Stomach (tissue), 9 donors: ENCODE measurements around the gene ARL16. TPM values are rescaled to one million over a fixed set of nuclear protein-coding genes. Genes with fewer than 3 reads are reported as not detected.

Experiments
- DNase-seq, 2 donors: peaks; one replicate each; pipeline versions ENCODE4 v3.0.0 to v3.0.0-alpha.2; 2013 to 2019
- H3K27ac ChIP-seq, 5 donors: fragments of 200-600 bp in 4 of 5; sonication (generic) in 4 of 5; one replicate each; pipeline ENCODE4 v1.5.1; 2013 to 2019; ENCODE audit warnings: mild to moderate bottlenecking in 1 of 5, moderate library complexity in 1 of 5
- H3K27me3 ChIP-seq, 3 donors: fragments of 200-600 bp; sonication (generic); one replicate each; pipeline ENCODE4 v1.5.1; 2017 to 2019; ENCODE audit warnings: mixed run types in 1 of 3
- H3K36me3 ChIP-seq, 4 donors: fragments of 200-600 bp; sonication (generic); 1 replicate in 3 of 4; 2 replicates in 1 of 4; pipeline ENCODE4 v1.5.1; 2016 to 2019
- H3K4me1 ChIP-seq, 4 donors: fragments of 200-600 bp; sonication (generic); one replicate each; pipeline ENCODE4 v1.5.1; 2016 to 2019
- H3K4me3 ChIP-seq, 4 donors: fragments of 200-600 bp; sonication (generic) in 3 of 4; one replicate each; pipeline ENCODE4 v1.5.1; 2016 to 2019; ENCODE audit warnings: mild to moderate bottlenecking in 1 of 4
- H3K9me3 ChIP-seq, 4 donors: fragments of 200-600 bp; sonication (generic); one replicate each; pipeline ENCODE4 v1.5.1; 2016 to 2019
- EP300 ChIP-seq: sonication (generic); formaldehyde crosslinking; IDR thresholded peaks from one replicate; pipeline ENCODE4 v1.6.1; 2017; ENCODE audit warnings: antibody characterized with exemption
- POLR2A ChIP-seq, 4 donors: fragments of 450-650 bp; IDR thresholded peaks; one replicate each; pipeline ENCODE4 v1.6.1; 2016; ENCODE audit warnings: antibody characterized with exemption in 4 of 4, control low read depth in 2 of 4, mild to moderate bottlenecking in 1 of 4, moderate library complexity in 1 of 4
- POLR2AphosphoS5 ChIP-seq, 3 donors: sonication (generic); formaldehyde crosslinking; IDR thresholded peaks; one replicate each; pipeline ENCODE4 v1.6.1; 2016; ENCODE audit warnings: antibody characterized with exemption in 3 of 3
- WGBS, 5 donors: extraction: QIAGEN DNeasy Blood & Tissue Kit in 3 of 5; methylation state at CpG; one replicate each; pipeline versions ENCODE4 v1.1.5 to v1.1.7; 2013 to 2018; 5-methylcytosine and 5-hydroxymethylcytosine counted together
- intact Hi-C: fragments of 100-400 bp; cut with DNase I; formaldehyde crosslinking; loops from one replicate; pipeline ENCODE4 v1.15.1; 2023; ENCODE audit warnings: low total_unique reads
- polyA plus RNA-seq, 3 donors: library from polyadenylated mRNA; stranded (reverse); fragments of 200-250 nt; gene quantifications; one replicate each; pipeline ENCODE4 v1.2.3, GENCODE V29; 2013
- total RNA-seq, 5 donors: library from RNA; depleted of rRNA; stranded (reverse); fragments of >200 nt; gene quantifications; one replicate each; pipeline versions ENCODE4 v1.1.0 to v1.2.3, GENCODE V29; 2014 to 2016
- TF ChIP-seq, protein P1 (sequence below), 7 experiments: fragments of 450-650 bp in 4 of 7; fragments of 200-600 bp in 3 of 7; sonication (generic) in 3 of 7; IDR thresholded peaks; one replicate each; pipeline ENCODE4 v1.5.1; 2016 to 2019; ENCODE audit warnings: antibody characterized with exemption in 7 of 7, control low read depth in 2 of 7, mild to moderate bottlenecking in 1 of 7
- donor health status: healthy with polysubstance abuse.
- donor health status: Bipolar disorder and iron deficiency.
- donor health status: healthy.

ARL16 gene
- total and polyA plus RNA-seq, 8 donors: 8.1 to 109 (median 39.8) TPM

- H3K27me3 ChIP-seq: no peaks in the 10 kb centered on the region
- no peaks in the 10 kb centered on the region for H3K9me3 ChIP-seq
- WGBS, 5 donors: 0 to 1% (median 0%) methylated on average over 4 to 16 of the region's 16 CpGs
- TF ChIP-seq POLR2AphosphoS5 (IDR thresholded peaks at IDR 0.05) (no peak), EP300 (no peak), POLR2A (IDR thresholded peaks at IDR 0.05) (no peak)
- TF ChIP-seq, protein P1, sequence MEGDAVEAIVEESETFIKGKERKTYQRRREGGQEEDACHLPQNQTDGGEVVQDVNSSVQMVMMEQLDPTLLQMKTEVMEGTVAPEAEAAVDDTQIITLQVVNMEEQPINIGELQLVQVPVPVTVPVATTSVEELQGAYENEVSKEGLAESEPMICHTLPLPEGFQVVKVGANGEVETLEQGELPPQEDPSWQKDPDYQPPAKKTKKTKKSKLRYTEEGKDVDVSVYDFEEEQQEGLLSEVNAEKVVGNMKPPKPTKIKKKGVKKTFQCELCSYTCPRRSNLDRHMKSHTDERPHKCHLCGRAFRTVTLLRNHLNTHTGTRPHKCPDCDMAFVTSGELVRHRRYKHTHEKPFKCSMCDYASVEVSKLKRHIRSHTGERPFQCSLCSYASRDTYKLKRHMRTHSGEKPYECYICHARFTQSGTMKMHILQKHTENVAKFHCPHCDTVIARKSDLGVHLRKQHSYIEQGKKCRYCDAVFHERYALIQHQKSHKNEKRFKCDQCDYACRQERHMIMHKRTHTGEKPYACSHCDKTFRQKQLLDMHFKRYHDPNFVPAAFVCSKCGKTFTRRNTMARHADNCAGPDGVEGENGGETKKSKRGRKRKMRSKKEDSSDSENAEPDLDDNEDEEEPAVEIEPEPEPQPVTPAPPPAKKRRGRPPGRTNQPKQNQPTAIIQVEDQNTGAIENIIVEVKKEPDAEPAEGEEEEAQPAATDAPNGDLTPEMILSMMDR (IDR thresholded peaks at IDR 0.05): no peak
- DNase-seq: no peak
- H3K27ac ChIP-seq: peak overlapping the region; percentile 91 to 97 (median 91)
- H3K4me1 ChIP-seq: peaks cover 20 to 49% (median 36%) of the 10 kb centered on the region in 4 donors
- peaks cover 8 to 44% (median 39%) of the 10 kb centered on the region in 4 donors for H3K36me3 ChIP-seq
- peak overlapping the region; percentile 82 to 99 (median 91) for H3K4me3 ChIP-seq
- intact Hi-C loops: no loop called here
These were observed 17.6 kb downstream of the ARL16 start for GRCh38 chr17:81666092-81666341.

- Histone ChIP-seq H3K4me1 (peaks cover 20 to 49% (median 39%) of the 10 kb centered on the region in 4 donors), H3K36me3 (peaks cover 5 to 38% (median 33%) of the 10 kb centered on the region in 4 donors), H3K27me3 (no peaks in the 10 kb centered on the region), H3K27ac (peak overlapping the region; percentile 91 to 97 (median 91)), H3K4me3 (peak overlapping the region; percentile 82 to 99 (median 91)), H3K9me3 (no peaks in the 10 kb centered on the region)
- peak in 1 of 2 donors; percentile 60 for DNase-seq
- WGBS, 5 donors: 47 to 64% (median 59%) methylated on average over 20 to 30 of the region's 30 CpGs
- TF ChIP-seq, protein P1 (IDR thresholded peaks at IDR 0.05): no peak
- no peak for TF ChIP-seq POLR2AphosphoS5 (IDR thresholded peaks at IDR 0.05)
- intact Hi-C loops: no loop called here
These were observed 18.1 kb downstream of the ARL16 start for GRCh38 chr17:81665205-81666091.

DNA sequence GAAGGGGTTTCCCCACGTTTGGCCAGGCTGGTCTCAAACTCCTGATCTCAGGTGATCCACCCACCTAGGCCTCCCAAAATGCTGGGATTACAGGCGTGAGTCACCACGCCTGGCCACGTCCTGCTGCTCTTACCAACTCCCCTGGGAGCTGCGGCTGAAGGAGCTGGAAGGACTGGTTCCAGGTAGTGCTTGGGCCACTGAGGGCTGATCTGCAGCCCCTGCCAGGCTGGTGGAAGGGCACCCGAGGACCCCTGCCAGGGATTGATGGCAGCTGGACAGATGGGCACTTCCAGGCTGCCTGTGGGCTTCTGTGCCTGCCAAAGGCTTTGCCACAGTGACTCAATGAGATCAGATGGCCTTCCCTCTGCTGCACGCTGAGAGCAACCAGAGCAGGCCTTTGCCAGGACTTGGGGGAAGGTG, 19.5 kb downstream of the ARL16 start:
- intact Hi-C loops: no loop called here
- Histone ChIP-seq H3K4me3 (no peak overlapping the region), H3K36me3 (peaks cover 0 to 24% (median 20%) of the 10 kb centered on the region in 4 donors), H3K27me3 (no peaks in the 10 kb centered on the region), H3K27ac (peak overlapping the region in 1 of 5 donors; percentile 25), H3K4me1 (peaks cover 20 to 53% (median 41%) of the 10 kb centered on the region in 4 donors), H3K9me3 (no peaks in the 10 kb centered on the region)
- TF ChIP-seq, protein P1 (IDR thresholded peaks at IDR 0.05): no peak
- TF ChIP-seq POLR2A (IDR thresholded peaks at IDR 0.05) (no peak), POLR2AphosphoS5 (IDR thresholded peaks at IDR 0.05) (no peak), EP300 (no peak)
- DNase-seq: no peak
- WGBS, 5 donors: 78 to 88% (median 87%) methylated on average over 5 to 7 of the region's 7 CpGs

DNA sequence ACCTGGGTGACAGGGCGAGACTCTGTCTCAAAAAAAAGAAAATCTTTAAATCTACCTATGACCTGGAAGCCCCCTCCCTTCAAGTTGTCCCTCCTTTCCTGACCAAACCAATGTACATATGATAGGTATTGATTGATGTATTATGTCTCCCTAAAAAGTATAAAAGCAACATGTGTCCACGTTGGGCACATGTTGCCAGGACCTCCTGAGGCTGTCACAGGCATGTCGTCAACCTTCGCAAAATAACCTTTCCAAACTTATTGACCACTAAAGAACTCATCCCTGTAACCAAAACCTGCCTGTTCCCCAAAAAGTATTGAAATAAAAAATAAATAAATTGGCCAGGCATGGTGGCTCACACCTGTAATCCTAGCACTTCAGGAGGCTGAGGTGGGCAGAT, 21.6 kb downstream of the ARL16 start:
- H3K27ac ChIP-seq: no peak overlapping the region
- whole genome bisulfite sequencing, 5 donors: 86 to 96% (median 94%) methylated on average over 4 of the region's 4 CpGs
- peaks cover 0 to 14% (median 12%) of the 10 kb centered on the region in 4 donors for H3K36me3 ChIP-seq
- DNase-seq: no peak
- no peak overlapping the region for H3K4me3 ChIP-seq
- no peaks in the 10 kb centered on the region for H3K27me3 ChIP-seq
- peaks cover 8 to 42% (median 26%) of the 10 kb centered on the region in 4 donors for H3K4me1 ChIP-seq
- intact Hi-C loops: no loop called here
- TF ChIP-seq POLR2AphosphoS5 (IDR thresholded peaks at IDR 0.05) (no peak), POLR2A (IDR thresholded peaks at IDR 0.05) (no peak), EP300 (no peak)
- TF ChIP-seq, protein P1 (IDR thresholded peaks at IDR 0.05): no peak
- H3K9me3 ChIP-seq: no peaks in the 10 kb centered on the region
